ENCODE results near the gene TMEM176A. TPM values are rescaled to one million over a fixed set of nuclear protein-coding genes. Genes with fewer than 3 reads are reported as not detected.

Gene TMEM176A
- total RNA-seq, 2 donors from 2014 or later: 7.6 to 27.5 TPM

DNA sequence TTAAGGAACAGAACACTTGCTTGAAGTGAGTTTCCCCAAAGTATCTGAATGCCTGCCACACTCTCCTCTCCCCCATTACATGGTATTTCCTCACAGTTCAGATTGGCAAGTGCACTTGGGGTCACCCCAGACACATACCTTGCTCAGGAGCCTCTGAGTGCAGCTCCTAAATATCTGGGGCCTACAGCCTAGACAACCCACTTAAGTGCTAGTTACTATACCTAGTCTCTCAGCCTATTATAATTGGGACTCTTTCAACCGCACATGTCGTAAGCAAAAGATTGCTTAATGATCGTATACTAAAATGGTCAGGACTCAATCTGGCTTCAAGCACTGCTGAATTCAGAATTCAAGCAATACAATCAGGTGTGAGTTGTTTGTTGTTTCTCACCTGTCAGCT lies 20.3 kb upstream of the TMEM176A start:
- no peaks in the 10 kb centered on the region for H3K27me3 ChIP-seq
- no peak for DNase-seq
- H3K27ac ChIP-seq: no peak overlapping the region
- no peak overlapping the region for H3K4me3 ChIP-seq
- no peaks in the 10 kb centered on the region for H3K9me3 ChIP-seq
- peaks cover 13% of the 10 kb centered on the region for H3K4me1 ChIP-seq
- intact Hi-C loops (cut with DNase I): no loop called here
- WGBS, 2 donors: 67 to 77% methylated on average over 3 of the region's 3 CpGs
- H3K36me3 ChIP-seq (replicated peaks in 1 of 2; ENCODE audit: insufficient read depth in 1 of 2, low read depth in 2 of 2): no peaks in the 10 kb centered on the region
- no peak for ATAC-seq
- no peak for TF ChIP-seq CTCF (IDR thresholded peaks at IDR 0.05)
- TF ChIP-seq POLR2A (IDR thresholded peaks at IDR 0.05): no peak

DNA sequence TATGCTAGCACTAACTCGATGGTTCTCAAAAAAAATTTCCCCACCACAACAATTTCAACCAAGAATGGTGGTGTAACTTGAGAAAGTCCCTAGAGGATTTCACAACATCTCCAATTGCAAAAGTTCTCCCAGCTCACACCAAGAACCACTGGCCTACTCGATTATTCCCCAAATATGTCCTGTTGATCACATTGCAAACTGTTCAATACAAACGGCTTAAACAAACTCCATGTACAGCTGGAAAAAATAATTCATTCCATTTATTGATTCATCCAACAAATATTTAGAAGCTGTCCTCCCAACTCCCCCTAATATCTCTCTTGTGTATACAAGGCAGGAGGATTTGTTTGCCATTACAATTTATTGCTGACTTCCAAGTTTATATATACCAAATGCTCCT lies 19.5 kb upstream of the TMEM176A start:
- no peak for DNase-seq
- no peak for ATAC-seq
- H3K36me3 ChIP-seq (replicated peaks in 1 of 2; ENCODE audit: insufficient read depth in 1 of 2, low read depth in 2 of 2): no peaks in the 10 kb centered on the region

DNA sequence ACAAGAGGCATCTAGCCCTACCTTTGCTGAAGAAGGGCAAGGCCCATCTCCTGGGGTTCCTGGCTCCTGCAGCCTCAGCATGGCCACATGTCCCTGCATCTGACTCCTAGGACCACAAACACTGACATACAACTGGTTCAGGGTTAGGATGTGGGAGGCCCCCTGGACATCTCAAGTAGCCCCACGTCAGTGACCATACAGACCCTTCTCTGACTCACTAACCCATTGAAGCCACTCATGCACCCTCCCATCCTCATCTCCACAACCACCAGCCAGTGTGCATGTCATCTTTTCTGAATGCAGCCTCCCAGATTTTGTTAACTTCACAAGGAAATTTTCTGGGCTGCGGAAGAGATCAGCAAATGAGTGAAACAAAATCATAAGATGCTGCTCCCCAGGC lies 18.6 kb upstream of the TMEM176A start:
- 89% methylated on average over 2 of the region's 2 CpGs for WGBS, 2 donors
- ATAC-seq (no peak), DNase-seq (no peak)
- no peak overlapping the region for H3K4me3 ChIP-seq
- no peaks in the 10 kb centered on the region for H3K36me3 ChIP-seq (replicated peaks in 1 of 2; ENCODE audit: insufficient read depth in 1 of 2, low read depth in 2 of 2)
- peaks cover 13% of the 10 kb centered on the region for H3K4me1 ChIP-seq
- no peak overlapping the region for H3K27ac ChIP-seq
- H3K9me3 ChIP-seq: no peaks in the 10 kb centered on the region
- no peaks in the 10 kb centered on the region for H3K27me3 ChIP-seq
- TF ChIP-seq CTCF (IDR thresholded peaks at IDR 0.05): no peak
- no peak for TF ChIP-seq POLR2A (IDR thresholded peaks at IDR 0.05)
- intact Hi-C loops (cut with DNase I): no loop called here

More for the DNA sequence above, 19.5 kb upstream of the TMEM176A start:
- intact Hi-C loops (cut with DNase I): no loop called here
- Histone ChIP-seq H3K27ac (peak overlapping the region in 1 of 4 donors; percentile 43), H3K9me3 (no peaks in the 10 kb centered on the region), H3K4me3 (no peak overlapping the region), H3K27me3 (no peaks in the 10 kb centered on the region), H3K4me1 (peaks cover 13% of the 10 kb centered on the region)
- 37 to 39% methylated on average over 3 of the region's 3 CpGs for WGBS, 2 donors
- no peak for TF ChIP-seq CTCF (IDR thresholded peaks at IDR 0.05)
- TF ChIP-seq POLR2A (IDR thresholded peaks at IDR 0.05): no peak

DNA sequence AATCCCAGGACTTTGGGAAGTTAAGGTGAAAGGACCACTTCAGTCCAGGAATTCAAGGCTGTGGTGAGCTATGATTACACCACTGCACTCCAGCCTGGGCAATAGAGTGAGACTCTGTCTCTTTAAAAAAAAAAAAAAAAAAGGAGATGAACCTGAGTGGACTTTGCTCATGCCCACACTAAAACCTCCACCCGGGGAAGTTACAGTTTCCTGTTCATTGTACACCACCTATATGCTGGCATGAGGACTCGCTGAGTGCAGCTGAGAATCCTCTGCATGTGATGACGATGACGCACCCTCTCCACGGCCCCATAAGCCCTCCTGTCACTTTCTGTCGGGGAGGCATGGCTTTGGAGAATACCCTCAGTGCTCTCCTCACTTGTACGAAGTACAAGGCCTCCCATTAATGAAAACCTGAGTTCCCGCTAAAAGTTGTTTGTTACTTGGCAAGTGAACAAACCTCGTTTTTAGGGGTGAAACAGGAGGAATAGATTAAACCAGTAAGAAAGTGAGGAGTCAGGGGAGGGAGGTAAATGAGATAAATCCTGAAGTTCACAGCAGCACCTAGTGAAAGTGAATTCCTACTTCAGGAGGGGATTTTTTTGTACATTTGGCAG lies 16.3 kb upstream of the TMEM176A start:
- Histone ChIP-seq H3K4me1 (peaks cover 25% of the 10 kb centered on the region), H3K4me3 (no peak overlapping the region), H3K27ac (peak overlapping the region in 1 of 4 donors; percentile 53), H3K9me3 (no peaks in the 10 kb centered on the region), H3K27me3 (no peaks in the 10 kb centered on the region), H3K36me3 (replicated peaks in 1 of 2; ENCODE audit: insufficient read depth in 1 of 2, low read depth in 2 of 2) (no peaks in the 10 kb centered on the region)
- intact Hi-C loops (cut with DNase I): no loop called here
- TF ChIP-seq CTCF (IDR thresholded peaks at IDR 0.05): no peak
- no peak for TF ChIP-seq POLR2A (IDR thresholded peaks at IDR 0.05)
- WGBS, 2 donors: 29 to 32% methylated on average over 9 of the region's 9 CpGs
- ATAC-seq: peak; percentile 50
- peak in 3 of 4 donors; percentile 39 to 61 (median 54) for DNase-seq

DNA sequence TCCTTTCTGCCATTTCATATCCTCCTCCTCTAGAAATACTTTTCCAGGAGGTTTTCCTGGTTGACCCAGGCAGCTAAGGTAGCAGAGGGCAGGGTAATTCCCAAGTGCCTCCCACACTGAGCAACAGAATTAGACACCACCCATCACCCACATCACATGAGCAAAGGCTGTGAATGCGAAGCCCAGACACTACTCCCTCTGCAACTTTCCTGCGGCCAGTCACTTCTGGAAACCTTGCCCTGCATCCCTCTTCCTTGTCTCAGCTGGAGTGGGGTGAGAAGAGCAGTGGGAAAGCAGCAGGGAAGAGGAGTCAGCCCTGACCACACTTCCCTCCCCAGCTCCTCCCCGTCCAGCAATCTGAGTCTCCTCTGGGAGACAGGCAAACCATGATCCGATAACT lies 15.6 kb upstream of the TMEM176A start:
- peak overlapping the region in 1 of 4 donors; percentile 51 for H3K27ac ChIP-seq
- no peaks in the 10 kb centered on the region for H3K27me3 ChIP-seq
- ATAC-seq (no peak), DNase-seq (no peak)
- H3K36me3 ChIP-seq (replicated peaks in 1 of 2; ENCODE audit: insufficient read depth in 1 of 2, low read depth in 2 of 2): no peaks in the 10 kb centered on the region
- WGBS, 2 donors: 68 to 86% methylated on average over 4 of the region's 4 CpGs
- no peaks in the 10 kb centered on the region for H3K9me3 ChIP-seq
- TF ChIP-seq POLR2A (IDR thresholded peaks at IDR 0.05) (no peak), CTCF (IDR thresholded peaks at IDR 0.05) (no peak)
- H3K4me1 ChIP-seq: peaks cover 25% of the 10 kb centered on the region
- H3K4me3 ChIP-seq: no peak overlapping the region
- intact Hi-C loops (cut with DNase I): no loop called here

All from body of pancreas (tissue), 4 donors.